ENCODE measurements around the gene HFE.

The HFE gene

DNA sequence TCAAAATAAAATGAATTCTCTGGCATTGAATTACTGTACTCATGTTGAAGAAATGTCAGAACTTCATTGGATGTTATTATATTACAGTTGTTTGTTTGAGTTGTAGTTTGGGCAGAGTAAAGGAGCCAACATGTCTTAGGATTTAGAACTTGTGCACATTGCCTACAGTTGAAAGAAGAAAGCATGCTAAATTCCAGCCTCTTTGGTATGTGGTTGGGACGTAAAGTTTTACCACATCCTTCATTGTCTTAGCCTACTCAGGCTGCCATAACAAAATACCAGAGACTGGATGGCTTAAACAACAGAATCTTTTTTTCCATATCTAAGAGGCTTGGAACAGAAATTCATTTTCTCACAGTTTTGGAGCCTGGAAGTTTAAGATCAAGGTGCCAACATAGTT, 42.4 kb downstream of the HFE start:
- DNase-seq (ENCODE audit: insufficient read length, low spot score), result no peak
- FAIRE-seq, result no peak

DNA sequence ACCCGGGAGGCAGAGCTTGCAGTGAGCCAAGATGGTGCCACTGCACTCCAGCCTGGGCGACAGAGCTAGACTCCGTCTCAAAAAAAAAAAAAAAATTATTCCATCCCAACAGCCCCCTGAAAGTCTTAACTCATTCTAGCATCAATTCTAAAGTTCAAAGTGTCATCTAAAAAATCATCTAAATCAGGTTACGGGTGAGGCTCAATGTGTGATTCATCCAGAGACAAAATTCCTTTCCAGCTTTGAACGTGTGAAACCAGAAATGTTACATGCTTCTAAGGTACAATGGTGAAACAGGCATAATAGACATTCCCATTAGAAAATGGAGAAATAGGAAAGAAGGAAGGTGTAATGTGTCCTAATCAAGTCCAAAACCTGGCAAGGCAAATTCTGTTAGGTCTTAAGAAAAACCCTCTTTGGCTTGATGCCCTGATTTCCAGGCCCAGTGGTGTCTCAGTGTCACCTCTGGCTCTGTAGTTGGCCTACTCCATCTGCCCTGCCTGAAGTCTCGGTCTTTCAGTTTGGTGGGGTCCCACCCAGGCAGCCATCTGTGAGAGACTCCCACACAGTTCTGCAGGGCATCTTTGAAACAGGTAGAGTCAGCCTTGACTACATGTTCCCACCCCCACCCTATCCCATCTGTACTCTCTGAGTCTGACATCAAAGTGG, 43.5 kb downstream of the HFE start:
- DNase-seq (ENCODE audit: insufficient read length, low spot score) (no peak), FAIRE-seq (no peak)

DNA sequence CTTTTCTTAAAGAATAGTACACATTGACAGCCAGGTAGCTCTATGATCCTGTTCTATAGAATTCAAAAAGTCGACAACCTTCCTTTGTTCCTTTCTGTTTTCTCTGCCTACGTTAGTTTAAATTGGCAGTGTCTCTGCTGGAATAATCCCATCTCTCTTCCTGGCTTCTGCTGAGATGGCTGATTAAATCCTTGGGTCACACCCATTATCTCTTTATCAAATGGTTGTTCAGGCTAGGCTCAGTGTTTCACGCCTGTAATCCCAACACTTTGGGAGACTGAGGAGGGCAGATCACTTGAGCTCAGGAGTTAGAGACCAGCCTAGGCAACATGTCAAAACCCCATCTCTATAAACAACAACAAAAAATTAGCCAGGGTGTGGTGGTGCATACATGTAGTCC, 44.4 kb downstream of the HFE start:
- no peak for FAIRE-seq

DNA sequence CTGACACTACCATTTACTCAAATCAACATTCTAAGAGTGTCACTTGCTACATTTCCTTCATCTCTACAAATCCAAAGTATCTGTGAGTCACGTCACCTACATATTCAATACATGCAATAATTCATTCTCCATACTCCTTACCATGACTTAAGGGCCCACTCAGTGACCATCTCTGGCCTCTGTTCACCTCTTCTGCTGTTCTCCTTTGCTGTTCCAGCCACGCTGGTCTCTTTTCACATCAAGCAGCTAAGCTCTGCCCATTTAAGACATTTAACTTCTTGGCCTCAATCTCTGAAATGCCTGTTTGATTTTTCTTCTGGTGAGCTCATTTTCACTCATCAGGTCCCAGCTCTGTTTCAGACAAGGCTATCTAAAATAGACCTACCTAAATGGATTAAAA, 46.5 kb downstream of the HFE start:
- DNase-seq (ENCODE audit: insufficient read length, low spot score) (no peak), FAIRE-seq (no peak)

More for the DNA sequence above, 44.4 kb downstream of the HFE start:
- DNase-seq (ENCODE audit: insufficient read length, low spot score), result no peak

DNA sequence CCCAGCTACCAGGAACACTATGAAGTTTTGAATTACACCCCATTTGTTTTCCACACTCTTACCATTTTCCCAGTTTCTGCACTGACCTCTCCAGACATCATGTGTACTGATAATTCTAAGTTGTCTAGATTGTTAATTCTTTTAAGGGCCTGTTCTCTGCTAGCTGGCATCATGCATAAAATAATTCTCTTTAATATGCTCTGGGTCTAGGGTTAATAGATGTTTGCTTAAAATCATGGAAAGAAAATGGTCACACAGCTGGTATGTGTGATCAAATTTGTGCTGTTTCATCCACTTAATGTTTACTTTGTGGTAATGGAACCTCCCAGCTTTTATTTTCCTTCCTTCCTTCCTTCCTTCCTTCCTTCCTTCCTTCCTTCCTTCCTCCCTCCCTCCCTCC, 49.1 kb downstream of the HFE start:
- DNase-seq (ENCODE audit: insufficient read length, low spot score), result no peak
- no peak for FAIRE-seq

DNA sequence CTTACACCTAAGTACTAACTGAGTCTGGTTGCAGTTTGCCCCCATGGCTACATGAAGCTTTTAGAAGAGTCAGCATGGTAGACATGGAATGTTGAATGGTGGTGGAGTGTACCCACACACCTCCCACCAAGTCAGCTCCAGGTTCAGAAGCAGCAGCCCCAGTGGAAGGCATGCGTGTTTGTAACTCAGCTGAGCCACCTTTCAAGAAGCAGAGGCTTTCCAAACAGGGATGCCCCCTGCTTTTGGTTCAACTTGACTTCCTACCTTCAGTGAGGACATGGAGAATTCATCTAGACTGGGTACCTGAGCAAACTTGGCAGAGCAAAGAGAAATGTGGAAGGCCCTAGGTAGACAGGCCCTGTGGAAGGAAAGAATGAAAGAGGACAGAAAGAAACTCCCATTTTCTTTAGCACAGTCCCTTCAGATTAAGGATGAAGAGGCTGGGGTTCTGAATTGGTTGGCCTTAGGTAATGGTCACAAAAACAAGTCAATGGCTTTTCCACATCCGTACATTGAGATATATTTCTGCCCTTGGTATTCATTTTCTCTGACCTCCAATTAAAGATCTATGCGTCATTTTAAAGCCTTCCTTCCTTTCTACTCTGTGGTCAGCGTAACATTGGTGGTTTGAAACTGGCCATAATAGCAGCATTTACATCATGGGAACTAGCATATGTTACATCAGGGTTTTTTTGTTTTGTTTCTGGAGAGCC, 53.2 kb downstream of the HFE start:
- no peak for DNase-seq (ENCODE audit: insufficient read length, low spot score)
- FAIRE-seq, result no peak

DNA sequence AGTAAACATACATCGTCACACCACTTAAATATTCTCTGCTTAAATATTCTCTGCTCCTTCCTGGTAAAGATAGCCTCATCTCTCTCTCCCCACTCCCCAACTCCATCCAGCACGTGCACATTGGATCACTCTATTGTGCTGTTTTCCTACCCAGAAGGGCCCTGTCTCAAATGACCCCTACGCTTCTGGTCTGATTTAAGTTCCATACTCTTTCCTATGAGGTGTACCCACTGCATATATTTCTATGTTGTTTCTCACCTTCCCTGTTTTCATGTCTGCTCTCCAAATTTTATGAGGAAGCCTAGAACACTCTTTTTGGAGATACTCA, 53.7 kb downstream of the HFE start:
- FAIRE-seq, result no peak
- DNase-seq (ENCODE audit: insufficient read length, low spot score), result no peak

DNA sequence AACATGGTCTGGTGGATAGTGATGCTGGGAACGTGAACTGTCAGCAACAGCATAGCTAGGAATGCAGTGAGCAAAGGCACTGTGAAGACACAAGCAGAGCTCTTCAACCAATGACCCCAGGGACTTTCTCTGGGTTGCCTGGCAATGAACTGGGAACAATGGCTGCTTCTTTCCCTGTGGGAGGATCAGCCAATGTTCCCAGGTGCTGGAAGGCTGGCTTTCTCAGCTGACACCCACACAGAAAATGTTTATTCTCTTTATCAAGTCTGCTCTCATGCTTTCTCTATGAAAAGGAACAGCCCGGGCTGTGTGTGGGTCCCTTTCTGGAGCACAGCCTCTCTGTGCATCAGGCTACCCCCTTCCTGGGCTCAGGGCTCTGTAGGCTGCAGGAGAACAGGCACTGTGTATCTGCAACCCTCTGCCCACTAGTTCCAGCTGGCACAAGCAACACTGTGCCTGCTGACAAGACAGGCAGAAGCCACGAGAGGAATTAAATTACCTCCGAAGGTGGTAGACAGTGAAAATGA, 54.2 kb downstream of the HFE start:
- DNase-seq (ENCODE audit: insufficient read length, low spot score), result no peak
- FAIRE-seq, result no peak

DNA sequence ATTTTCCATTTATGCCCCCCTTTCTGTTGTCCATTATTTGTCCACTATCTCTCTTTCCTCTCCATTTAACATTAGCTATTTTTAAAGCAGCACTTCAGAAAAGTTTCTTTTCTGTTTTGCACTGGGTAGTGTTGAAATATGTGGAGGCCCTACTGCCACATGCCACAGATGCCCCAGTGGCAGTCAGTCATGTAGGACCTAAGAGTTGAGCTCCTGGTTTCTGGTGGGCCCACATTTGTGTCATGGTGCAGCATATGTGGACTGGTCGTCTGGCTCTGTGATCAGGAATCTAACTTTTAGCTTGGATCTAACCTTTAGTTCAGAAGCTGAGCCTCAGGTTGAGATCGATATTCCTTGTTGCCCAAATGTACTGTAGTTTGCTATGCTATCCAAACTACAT, 54.8 kb downstream of the HFE start:
- FAIRE-seq (no peak), DNase-seq (ENCODE audit: insufficient read length, low spot score) (no peak)

Measured in HTR-8/SVneo (cell line).